ENCODE results near the gene KIF27.
"Not testable (repeated sequence)": the region's sequence is repeated elsewhere in the genome, so short reads cannot be mapped to it uniquely, and the experiment has no call there.

Gene KIF27

GRCh38 chr9:83830426-83831071 lies 90.7 kb downstream of the KIF27 start:
- not testable (repeated sequence) for H3K4me3 ChIP-seq (ENCODE audit: low read depth, low read length); H3K4me1 ChIP-seq (ENCODE audit: control insufficient read depth in 1 of 2, insufficient read depth in 2 of 2, low read length in 2 of 2); H3K23ac ChIP-seq (ENCODE audit: low read length); H3K79me1 ChIP-seq (ENCODE audit: low read length); H3K36me3 ChIP-seq (ENCODE audit: control insufficient read depth in 1 of 2, insufficient read depth in 2 of 2, low read length in 2 of 2); H3K18ac ChIP-seq (ENCODE audit: low read length); DNase-seq; H2AFZ ChIP-seq (ENCODE audit: insufficient read depth, low read length, poor library complexity); H3K79me2 ChIP-seq (ENCODE audit: control insufficient read depth, insufficient read depth, low read length, poor library complexity); H3K9ac ChIP-seq (ENCODE audit: low read length); H2BK5ac ChIP-seq (ENCODE audit: low read depth, low read length, poor library complexity); H2BK120ac ChIP-seq (ENCODE audit: insufficient read depth, low read length, poor library complexity); H2AK5ac ChIP-seq (ENCODE audit: low read length); H4K91ac ChIP-seq (ENCODE audit: low read depth, low read length); H3K4me2 ChIP-seq (ENCODE audit: low read length); H3K27me3 ChIP-seq (ENCODE audit: insufficient read depth, low read length); H3K4ac ChIP-seq (ENCODE audit: low read depth, low read length); H2BK12ac ChIP-seq (ENCODE audit: low read length); H4K8ac ChIP-seq (ENCODE audit: low read depth, low read length); H3K14ac ChIP-seq (ENCODE audit: low read length); H4K12ac ChIP-seq (ENCODE audit: low read depth, low read length); H3K27ac ChIP-seq (ENCODE audit: low read depth, low read length); H3K9me3 ChIP-seq (ENCODE audit: insufficient read depth, low read depth, low read length)
- WGBS (ENCODE audit: extremely low coverage, insufficient coverage, insufficient read length) = no CpG with 5 or more reads among the region's 5 CpGs

GRCh38 chr9:83824986-83825623 lies 96.1 kb downstream of the KIF27 start:
- not testable (repeated sequence) for H3K4me1 ChIP-seq (ENCODE audit: control insufficient read depth in 1 of 2, insufficient read depth in 2 of 2, low read length in 2 of 2); H3K79me2 ChIP-seq (ENCODE audit: control insufficient read depth, insufficient read depth, low read length, poor library complexity); H4K8ac ChIP-seq (ENCODE audit: low read depth, low read length); H3K23ac ChIP-seq (ENCODE audit: low read length); H2BK5ac ChIP-seq (ENCODE audit: low read depth, low read length, poor library complexity); H3K4me2 ChIP-seq (ENCODE audit: low read length); H3K18ac ChIP-seq (ENCODE audit: low read length); H2AFZ ChIP-seq (ENCODE audit: insufficient read depth, low read length, poor library complexity); H2BK120ac ChIP-seq (ENCODE audit: insufficient read depth, low read length, poor library complexity); H2BK12ac ChIP-seq (ENCODE audit: low read length); H3K14ac ChIP-seq (ENCODE audit: low read length); H3K36me3 ChIP-seq (ENCODE audit: control insufficient read depth in 1 of 2, insufficient read depth in 2 of 2, low read length in 2 of 2); H3K4ac ChIP-seq (ENCODE audit: low read depth, low read length); H2AK5ac ChIP-seq (ENCODE audit: low read length); H4K12ac ChIP-seq (ENCODE audit: low read depth, low read length); H4K91ac ChIP-seq (ENCODE audit: low read depth, low read length); H3K27me3 ChIP-seq (ENCODE audit: insufficient read depth, low read length); DNase-seq; H3K27ac ChIP-seq (ENCODE audit: low read depth, low read length); H3K9me3 ChIP-seq (ENCODE audit: insufficient read depth, low read depth, low read length); H3K79me1 ChIP-seq (ENCODE audit: low read length); H3K9ac ChIP-seq (ENCODE audit: low read length); H3K4me3 ChIP-seq (ENCODE audit: low read depth, low read length)
- no CpG with 5 or more reads among the region's 3 CpGs for WGBS (ENCODE audit: extremely low coverage, insufficient coverage, insufficient read length)

- not testable (repeated sequence) for H3K9me3 ChIP-seq (ENCODE audit: insufficient read depth, low read depth, low read length); H3K79me1 ChIP-seq (ENCODE audit: low read length); H3K18ac ChIP-seq (ENCODE audit: low read length); H3K23ac ChIP-seq (ENCODE audit: low read length); H2BK12ac ChIP-seq (ENCODE audit: low read length); H3K27me3 ChIP-seq (ENCODE audit: insufficient read depth, low read length); H3K9ac ChIP-seq (ENCODE audit: low read length); H3K79me2 ChIP-seq (ENCODE audit: control insufficient read depth, insufficient read depth, low read length, poor library complexity); H2BK5ac ChIP-seq (ENCODE audit: low read depth, low read length, poor library complexity); H3K36me3 ChIP-seq (ENCODE audit: control insufficient read depth in 1 of 2, insufficient read depth in 2 of 2, low read length in 2 of 2); H4K12ac ChIP-seq (ENCODE audit: low read depth, low read length); H2AK5ac ChIP-seq (ENCODE audit: low read length); H3K4me1 ChIP-seq (ENCODE audit: control insufficient read depth in 1 of 2, insufficient read depth in 2 of 2, low read length in 2 of 2); H3K4ac ChIP-seq (ENCODE audit: low read depth, low read length); H3K27ac ChIP-seq (ENCODE audit: low read depth, low read length)
- H3K14ac ChIP-seq (ENCODE audit: low read length) = peak within 1 kb of the TSS; percentile 56
- H2BK120ac ChIP-seq (ENCODE audit: insufficient read depth, low read length, poor library complexity) = peak within 1 kb of the TSS; percentile 51
- WGBS (ENCODE audit: extremely low coverage, insufficient coverage, insufficient read length) = no CpG with 5 or more reads among the region's 103 CpGs
- peak within 1 kb of the TSS; percentile 87 for H2AFZ ChIP-seq (ENCODE audit: insufficient read depth, low read length, poor library complexity)
- H3K4me3 ChIP-seq (ENCODE audit: low read depth, low read length) = peak within 1 kb of the TSS; percentile 77
- peak; percentile 46 to 67 for DNase-seq
- peak within 1 kb of the TSS; percentile 24 for H4K91ac ChIP-seq (ENCODE audit: low read depth, low read length)
- peak within 1 kb of the TSS; percentile 73 for H4K8ac ChIP-seq (ENCODE audit: low read depth, low read length)
- H3K4me2 ChIP-seq (ENCODE audit: low read length) = peak within 1 kb of the TSS; percentile 96
These were observed 103.6 kb downstream of the KIF27 start, which contains the start of gene GKAP1 for GRCh38 chr9:83817356-83818278. GKAP1 (minus strand) TSS chr9:83817769; CDS start chr9:83806517, 11,252 bp downstream.

- H3K36me3 ChIP-seq (ENCODE audit: control insufficient read depth in 1 of 2, insufficient read depth in 2 of 2, low read length in 2 of 2); H3K4ac ChIP-seq (ENCODE audit: low read depth, low read length); H2BK12ac ChIP-seq (ENCODE audit: low read length); H4K12ac ChIP-seq (ENCODE audit: low read depth, low read length); H3K9me3 ChIP-seq (ENCODE audit: insufficient read depth, low read depth, low read length); H2AK5ac ChIP-seq (ENCODE audit: low read length); H3K27ac ChIP-seq (ENCODE audit: low read depth, low read length); H2BK5ac ChIP-seq (ENCODE audit: low read depth, low read length, poor library complexity); H3K27me3 ChIP-seq (ENCODE audit: insufficient read depth, low read length); H3K18ac ChIP-seq (ENCODE audit: low read length); H3K23ac ChIP-seq (ENCODE audit: low read length); H3K79me2 ChIP-seq (ENCODE audit: control insufficient read depth, insufficient read depth, low read length, poor library complexity); H3K4me1 ChIP-seq (ENCODE audit: control insufficient read depth in 1 of 2, insufficient read depth in 2 of 2, low read length in 2 of 2); H4K91ac ChIP-seq (ENCODE audit: low read depth, low read length); H3K9ac ChIP-seq (ENCODE audit: low read length); H3K79me1 ChIP-seq (ENCODE audit: low read length): not testable (repeated sequence)
- Histone ChIP-seq H3K4me3 (ENCODE audit: low read depth, low read length) (peak overlapping the region; percentile 77), H4K8ac (ENCODE audit: low read depth, low read length) (peak overlapping the region; percentile 73), H2AFZ (ENCODE audit: insufficient read depth, low read length, poor library complexity) (peak overlapping the region; percentile 87), H3K4me2 (ENCODE audit: low read length) (peak overlapping the region; percentile 96), H2BK120ac (ENCODE audit: insufficient read depth, low read length, poor library complexity) (peak overlapping the region; percentile 51), H3K14ac (ENCODE audit: low read length) (peak overlapping the region; percentile 56)
- no CpG with 5 or more reads among the region's 38 CpGs for WGBS (ENCODE audit: extremely low coverage, insufficient coverage, insufficient read length)
- DNase-seq = peak in 1 of 2 donors; percentile 38
These were observed 104.2 kb downstream of the KIF27 start for GRCh38 chr9:83817011-83817355.

Data from trophoblast cell (in vitro differentiated cells and primary cell).